Stimulated activated naive CD8-positive, alpha-beta T cell treated with anti-CD3 and anti-CD28 coated beads, Interleukin-15, Interleukin-2, amounts not matched to agents 100 U/mL and 50 U/mL, for 24 hours (primary cell): ENCODE data around the gene TRIB2.

ENCODE experiments used
- ATAC-seq: fragments of 150-1000 bp; cut with Tn5 transposase; one replicate; pipeline ENCODE4 v1.10.0; 2021
- DNase-seq: peaks from one replicate; pipeline ENCODE4 v3.0.0; 2021

Gene TRIB2

GRCh38 chr2:12720754-12721378 lies 4.1 kb downstream of the TRIB2 start:
- ATAC-seq (no peak), DNase-seq (no peak)

DNA sequence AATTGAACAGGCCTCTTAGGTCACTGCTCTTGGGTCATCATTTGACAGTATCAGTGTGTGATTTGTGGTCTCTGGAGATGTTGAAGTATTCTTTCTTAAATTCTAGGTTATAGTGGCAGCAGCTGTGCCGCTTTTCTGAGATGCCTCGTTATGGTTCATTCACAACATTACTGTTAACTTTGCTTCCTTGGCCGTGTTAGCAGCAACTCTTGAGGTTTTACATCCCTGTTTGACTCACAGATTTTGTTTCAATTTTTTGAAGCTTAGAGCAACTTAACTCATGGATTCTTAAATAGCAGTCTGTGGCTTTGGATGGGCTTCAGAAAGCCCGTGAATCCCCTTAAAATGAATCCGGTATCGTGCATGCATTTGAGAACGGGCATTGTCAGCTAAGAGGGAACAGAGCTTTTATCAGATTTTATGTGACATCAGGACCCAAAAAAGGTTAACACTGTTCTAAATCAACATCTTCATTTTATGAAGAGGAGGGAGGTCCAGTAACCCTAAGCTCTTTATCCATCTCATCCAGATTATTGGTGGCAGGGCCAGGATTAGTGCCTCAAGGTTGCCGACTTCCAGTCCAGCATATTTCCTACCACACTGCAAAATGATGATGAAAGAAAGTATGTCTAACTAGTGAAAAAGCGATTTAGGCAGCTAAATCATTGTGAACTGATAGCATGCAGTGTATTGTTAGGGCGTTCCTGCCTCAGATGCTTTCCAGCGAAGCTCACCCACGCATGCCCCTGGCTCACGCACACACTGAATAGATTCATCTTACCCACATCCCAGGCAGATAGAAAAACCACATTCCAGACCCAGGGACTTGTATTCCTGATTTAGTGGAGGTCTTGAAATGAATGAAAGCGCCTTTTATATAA lies 5.1 kb downstream of the TRIB2 start:
- no peak for ATAC-seq
- no peak for DNase-seq

- DNase-seq (no peak), ATAC-seq (no peak)
Observed at GRCh38 chr2:12722447-12723316, 5.9 kb downstream of the TRIB2 start.

- DNase-seq (no peak), ATAC-seq (no peak)
Observed at GRCh38 chr2:12723736-12724463, 7.2 kb downstream of the TRIB2 start.

GRCh38 chr2:12725233-12726187 lies 8.8 kb downstream of the TRIB2 start:
- no peak for ATAC-seq

GRCh38 chr2:12726271-12726670 lies 9.5 kb downstream of the TRIB2 start:
- DNase-seq (no peak), ATAC-seq (no peak)

More at GRCh38 chr2:12725233-12726187, 8.8 kb downstream of the TRIB2 start:
- DNase-seq: no peak

DNA sequence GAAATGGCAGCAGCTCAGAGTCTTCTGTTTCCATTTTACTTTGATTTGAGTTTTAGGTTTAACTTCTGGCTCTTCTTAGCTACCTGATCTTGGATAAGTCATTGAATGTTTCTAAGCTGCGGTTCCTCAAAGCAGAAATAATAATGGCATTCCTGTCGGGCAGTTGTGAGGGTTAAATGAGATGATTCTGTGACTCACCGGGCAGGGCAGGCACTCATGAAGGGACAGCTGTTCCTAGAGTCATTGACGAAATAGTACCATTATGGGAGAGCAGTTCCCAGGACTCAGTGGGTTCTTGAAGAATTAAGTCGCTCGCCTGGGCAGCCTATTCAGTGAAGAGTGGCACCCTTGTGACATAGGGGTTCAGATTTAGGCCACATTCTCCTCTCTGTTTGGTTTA lies 10.3 kb downstream of the TRIB2 start:
- DNase-seq (no peak), ATAC-seq (no peak)

DNA sequence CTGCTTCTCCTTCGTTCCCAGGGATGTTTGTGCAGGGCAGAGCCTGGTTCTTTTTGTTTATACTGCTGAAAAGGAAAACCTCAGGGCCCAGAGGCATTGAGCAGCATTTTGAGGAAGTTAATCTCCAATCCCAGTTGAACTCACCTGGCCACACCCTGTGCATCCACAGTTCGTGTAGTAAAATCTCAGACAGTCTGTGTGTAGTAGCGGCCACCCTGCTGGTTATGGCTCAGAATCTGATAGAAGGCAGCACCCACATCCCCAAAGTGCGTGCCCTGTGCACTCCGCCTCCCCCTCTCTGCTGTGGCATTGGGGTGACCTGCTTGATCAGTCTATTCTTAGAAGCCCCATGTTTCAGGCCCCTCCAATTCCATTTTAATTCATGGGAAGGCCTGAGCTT lies 10.9 kb downstream of the TRIB2 start:
- no peak for ATAC-seq
- DNase-seq: no peak

DNA sequence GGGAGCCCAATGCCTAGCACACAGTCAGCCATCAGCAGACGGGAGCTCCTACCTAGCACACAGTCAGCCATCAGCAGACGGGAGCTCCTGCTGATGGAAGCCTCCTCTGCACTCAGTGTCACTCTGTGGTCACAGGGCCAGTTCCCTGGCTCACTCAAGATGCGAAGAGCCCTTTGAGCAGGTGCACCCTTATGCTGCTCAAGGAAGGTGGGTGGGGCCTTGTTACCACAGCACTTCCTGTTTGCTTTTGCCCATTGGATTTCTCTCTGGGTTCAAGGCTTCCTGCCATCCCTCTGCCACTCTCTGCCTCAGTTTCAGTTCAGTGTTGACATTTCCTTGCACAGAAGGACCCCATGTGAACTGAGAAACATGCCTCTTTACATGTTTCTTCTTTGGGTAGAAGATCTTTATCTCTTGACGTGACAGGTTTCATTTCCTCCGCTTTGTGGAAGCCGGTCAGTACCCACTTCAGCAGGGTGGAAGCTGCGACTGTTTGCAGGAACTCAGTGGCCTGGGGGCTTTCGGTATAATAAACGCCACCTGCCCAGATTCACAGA lies 11.6 kb downstream of the TRIB2 start:
- DNase-seq: peak; percentile 47

GRCh38 chr2:12730265-12730664 lies 13.5 kb downstream of the TRIB2 start:
- ATAC-seq (no peak), DNase-seq (no peak)

More for the DNA sequence above, 11.6 kb downstream of the TRIB2 start:
- peak; percentile 84 for ATAC-seq

DNA sequence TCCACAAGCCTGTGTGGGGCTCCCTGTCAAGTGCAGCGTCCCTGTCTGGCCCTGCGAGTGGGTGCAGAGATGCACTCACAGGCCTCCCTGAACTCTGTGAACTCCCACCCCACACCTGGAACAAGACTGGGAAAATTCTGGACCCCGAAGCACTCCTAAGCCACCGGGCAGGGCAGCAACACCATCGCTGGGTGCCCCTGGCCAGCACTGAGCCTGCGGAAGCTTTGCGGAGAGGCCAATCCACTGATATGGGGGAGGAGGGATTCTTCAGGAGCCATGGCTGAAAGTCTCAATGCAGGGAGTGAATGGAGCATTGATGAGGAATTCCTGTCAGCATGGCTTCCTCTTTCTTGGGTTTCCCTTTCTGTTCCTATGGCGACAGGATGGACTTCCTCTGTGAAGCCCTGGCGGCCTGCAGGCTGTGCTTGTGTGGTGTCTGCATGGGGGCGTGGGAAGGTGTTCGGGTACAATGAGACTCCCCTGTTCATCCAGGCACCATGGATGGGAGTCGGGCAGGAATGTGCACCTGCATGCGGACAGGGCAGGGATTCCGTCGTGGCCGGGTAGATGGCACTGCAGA lies 15.1 kb downstream of the TRIB2 start:
- DNase-seq: no peak
- ATAC-seq: no peak

DNA sequence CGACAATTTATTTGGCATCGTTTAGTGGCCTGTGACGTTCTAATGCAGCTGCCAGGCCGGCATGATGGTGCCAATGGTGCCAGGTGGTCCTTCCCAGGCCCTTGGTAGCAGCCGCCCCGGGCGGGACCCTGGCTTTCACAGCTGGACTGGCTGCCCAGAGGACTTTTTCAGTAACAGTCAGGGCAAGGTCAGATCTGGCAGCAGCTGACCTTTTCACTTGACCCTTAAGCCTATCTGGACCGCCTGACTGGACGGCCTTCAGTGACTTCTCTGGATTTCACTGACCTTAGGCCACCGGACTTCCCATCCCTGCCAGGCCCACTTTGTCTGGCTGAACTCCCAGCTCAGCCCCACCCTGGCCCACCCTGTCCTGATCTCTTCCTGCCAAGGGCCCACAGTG lies 15.9 kb downstream of the TRIB2 start:
- no peak for ATAC-seq
- no peak for DNase-seq

- no peak for ATAC-seq
- no peak for DNase-seq
Observed at GRCh38 chr2:12733846-12734245, 17.1 kb downstream of the TRIB2 start.

DNA sequence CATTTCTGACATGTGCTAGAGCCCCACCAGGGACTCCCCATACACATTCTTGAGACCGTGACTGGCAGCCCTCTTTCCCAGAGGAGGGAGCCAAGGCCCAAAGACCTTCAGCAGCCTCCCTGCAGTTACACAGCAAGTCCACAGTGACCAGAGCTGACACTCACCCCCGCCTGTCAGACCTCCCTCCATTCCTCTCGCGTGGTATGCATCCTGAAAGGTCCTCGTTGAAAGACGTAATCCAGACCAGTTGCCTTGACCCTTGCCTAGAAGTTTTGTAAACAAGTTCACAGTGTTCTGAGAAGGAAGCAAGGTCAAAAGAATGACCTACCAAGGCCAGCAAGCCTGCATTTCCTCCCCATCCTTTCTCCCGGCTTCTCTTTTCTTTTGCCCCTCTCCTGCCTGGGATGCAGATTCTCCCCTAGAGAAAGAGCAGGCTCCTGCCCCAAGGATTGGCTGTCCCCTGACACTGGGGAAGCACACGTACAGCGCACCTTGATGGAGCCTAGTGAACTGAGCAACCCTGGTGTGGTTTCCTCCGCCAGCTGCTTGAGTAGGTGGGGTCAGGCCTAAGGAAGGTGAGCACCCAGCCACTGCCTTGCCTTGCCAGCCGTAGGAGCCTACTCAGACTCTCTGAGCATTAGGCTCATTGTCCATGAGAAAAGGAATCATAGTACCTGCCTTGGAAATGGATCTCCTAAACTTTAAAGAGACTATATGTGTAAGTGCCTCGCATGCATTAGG lies 18.3 kb downstream of the TRIB2 start:
- DNase-seq (no peak), ATAC-seq (no peak)

DNA sequence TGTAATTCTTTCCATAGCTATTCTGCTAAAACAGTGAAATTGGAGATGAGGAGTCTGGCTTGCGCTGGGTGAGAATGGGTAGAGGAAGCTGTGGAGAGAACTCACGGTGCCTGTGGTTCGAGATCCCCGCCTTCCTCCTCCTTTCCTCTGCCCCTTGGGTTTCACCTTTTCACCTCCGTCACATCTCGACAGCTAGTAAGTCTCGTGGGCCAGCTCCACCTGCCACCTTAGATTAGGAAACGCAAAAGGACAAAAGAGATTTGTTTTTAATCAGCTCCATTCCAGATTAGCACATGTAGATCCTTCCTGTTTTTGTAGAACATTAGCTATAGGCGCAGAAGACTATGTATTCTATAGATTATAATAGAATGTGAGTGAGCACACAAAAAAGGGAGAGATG lies 20.6 kb downstream of the TRIB2 start:
- DNase-seq (no peak), ATAC-seq (no peak)

GRCh38 chr2:12737738-12738485 lies 21.2 kb downstream of the TRIB2 start:
- no peak for DNase-seq
- no peak for ATAC-seq

GRCh38 chr2:12739721-12740254 lies 23.1 kb downstream of the TRIB2 start:
- DNase-seq (no peak), ATAC-seq (no peak)

- ATAC-seq: no peak
- DNase-seq: no peak
Observed at GRCh38 chr2:12741380-12741779, 24.6 kb downstream of the TRIB2 start.
